Kasumi-1 (cell line): Measurements from ENCODE around the gene CHST4.
"Not testable (repeated sequence)": the region's sequence is repeated elsewhere in the genome, so short reads cannot be mapped to it uniquely, and the experiment has no call there.

Experiments
- DNase-seq, 2 experiments: peaks; one replicate each; lab custom pipeline; 2025; lab: John Stamatoyannopoulos, UW

The CHST4 gene

DNA sequence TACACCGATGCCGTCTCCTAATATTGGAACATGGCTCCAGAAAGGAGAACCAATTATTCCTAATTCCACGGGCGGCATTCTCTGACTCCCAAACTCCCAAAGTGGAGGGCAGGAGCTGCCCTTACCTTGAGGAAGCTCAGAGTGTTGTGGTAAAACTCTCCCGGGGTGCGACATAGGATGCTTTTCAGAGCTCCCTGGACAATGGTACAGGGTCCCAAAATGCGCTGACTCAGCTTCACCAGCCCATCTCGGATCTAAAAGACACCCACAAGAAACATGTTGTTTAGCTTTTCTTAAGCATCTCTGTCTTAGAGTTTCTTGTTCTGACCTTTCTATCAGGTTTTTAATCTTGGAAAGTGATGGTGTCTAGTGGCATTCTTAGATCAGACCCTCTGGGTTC is 43.9 kb downstream of the CHST4 start:
- DNase-seq = no peak

DNA sequence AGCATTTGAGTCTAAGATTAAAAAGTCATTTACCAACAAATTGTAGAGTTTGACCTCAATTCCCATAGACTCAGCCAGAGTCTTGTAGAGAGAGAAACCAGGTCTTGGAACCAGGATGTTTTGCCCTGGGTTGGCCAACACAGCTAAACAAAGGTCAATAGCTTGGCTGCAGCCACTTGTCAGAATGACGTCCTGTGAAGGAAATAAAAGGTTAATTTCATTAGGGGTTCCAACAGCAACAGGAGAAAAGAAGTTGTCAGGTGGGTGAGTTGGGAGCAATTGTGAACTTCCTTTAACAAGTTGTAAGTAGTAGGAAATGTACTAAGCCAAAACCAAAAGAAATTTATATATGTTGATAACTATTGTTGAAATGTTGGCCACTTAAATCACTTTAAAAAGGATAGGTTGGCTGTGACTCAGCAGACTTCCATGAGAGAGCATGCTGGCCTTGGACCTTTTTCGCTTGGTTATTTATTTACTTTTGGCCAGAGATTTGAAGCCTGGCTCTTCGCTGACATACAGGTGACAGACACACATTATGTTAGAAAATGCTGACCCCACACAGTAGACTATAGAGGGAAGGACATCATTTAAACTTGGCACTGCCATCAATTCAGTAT is 46.4 kb downstream of the CHST4 start:
- DNase-seq = no peak

DNA sequence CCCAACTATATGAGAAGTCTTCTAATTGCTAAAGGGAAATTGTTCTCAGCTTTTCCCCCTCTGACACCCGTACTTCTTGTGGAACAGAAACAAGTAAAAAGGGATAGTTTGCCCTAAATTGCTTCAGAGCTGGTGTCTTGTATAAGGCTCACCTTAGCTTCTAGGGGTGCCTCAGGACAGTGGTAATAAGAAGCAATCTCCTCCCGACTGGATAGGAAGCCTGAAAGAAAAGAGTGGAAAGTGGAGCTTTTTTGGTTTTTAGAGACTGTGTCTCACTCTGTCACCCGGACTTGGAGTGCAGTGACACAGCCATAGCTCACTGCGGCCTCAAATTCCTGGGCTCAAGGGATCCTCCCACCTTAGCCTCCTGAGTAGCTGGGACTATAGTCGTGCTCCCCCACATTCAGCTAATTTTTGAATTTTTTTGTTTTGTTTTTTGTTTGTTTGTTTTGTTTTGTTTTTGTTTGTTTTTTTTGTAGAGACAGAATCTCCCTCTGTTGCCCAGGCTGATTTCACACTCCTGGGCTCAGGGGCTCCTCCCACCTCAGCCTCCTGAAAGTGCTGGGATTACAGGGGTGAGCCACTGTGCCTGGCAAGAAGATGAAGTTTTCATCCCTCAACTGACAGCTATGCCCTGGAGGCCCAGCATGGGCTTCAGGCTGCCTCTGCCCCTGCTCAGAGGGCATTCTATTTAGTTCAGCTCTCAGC is 47.3 kb downstream of the CHST4 start:
- no peak for DNase-seq

DNA sequence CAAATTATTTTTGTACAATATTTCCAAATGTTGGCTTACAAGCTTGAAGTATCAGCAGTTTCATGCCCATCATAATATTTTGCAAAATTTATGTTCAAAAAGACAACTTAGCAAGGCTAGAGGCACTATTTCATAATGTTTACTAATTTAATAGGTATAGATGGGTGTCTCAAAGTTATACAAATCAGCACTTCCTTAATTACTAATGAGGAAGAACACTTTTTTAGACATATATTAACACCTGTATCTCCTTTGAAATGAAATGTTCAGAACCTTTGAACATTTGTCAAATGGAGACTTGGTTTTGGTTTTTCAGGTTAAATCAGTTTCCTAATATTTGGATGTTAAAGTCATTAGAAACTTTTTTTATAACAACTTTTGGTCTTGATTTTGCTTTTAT is 48.5 kb downstream of the CHST4 start:
- no peak for DNase-seq

DNA sequence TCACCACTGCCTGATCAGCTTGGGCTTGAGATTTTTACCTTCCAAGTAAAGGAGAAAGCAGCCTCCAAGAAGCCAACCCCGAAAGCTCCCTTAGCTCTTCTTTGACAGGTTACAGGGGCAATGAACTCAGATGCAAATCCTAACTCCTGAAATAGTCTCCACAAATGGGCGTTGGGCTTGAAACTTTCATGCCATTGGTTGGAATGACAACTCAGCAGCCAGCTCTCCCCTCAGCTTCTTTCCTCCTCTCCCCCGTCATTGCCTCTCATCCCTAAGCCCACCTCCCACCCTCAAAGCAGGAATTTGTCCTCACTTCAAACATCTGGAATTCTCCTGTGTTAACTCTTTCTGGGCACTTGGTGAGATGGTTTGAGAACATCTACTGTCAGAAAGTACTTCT is 50.7 kb downstream of the CHST4 start, which contains the start of gene TAT:
Gene TAT (minus strand): TSS at position 122 of the 400 bp plus-strand sequence. CDS start 677 bp downstream, outside the sequence.
- no peak for DNase-seq

DNA sequence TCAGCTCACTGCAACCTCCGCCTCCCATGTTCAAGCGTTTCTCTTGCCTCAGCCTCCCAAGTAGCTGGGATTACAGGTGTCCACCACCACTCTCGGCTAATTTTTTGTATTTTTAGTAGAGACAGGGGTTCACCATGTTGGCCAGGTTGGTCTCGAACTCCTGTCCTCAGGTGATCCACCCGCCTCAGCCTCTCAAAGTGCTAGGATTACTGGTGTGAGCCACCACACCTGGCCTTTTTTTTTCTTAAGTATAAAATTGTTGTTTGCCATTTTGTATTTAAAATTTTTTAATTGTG is 56.3 kb downstream of the CHST4 start:
- not testable (repeated sequence) for DNase-seq

DNA sequence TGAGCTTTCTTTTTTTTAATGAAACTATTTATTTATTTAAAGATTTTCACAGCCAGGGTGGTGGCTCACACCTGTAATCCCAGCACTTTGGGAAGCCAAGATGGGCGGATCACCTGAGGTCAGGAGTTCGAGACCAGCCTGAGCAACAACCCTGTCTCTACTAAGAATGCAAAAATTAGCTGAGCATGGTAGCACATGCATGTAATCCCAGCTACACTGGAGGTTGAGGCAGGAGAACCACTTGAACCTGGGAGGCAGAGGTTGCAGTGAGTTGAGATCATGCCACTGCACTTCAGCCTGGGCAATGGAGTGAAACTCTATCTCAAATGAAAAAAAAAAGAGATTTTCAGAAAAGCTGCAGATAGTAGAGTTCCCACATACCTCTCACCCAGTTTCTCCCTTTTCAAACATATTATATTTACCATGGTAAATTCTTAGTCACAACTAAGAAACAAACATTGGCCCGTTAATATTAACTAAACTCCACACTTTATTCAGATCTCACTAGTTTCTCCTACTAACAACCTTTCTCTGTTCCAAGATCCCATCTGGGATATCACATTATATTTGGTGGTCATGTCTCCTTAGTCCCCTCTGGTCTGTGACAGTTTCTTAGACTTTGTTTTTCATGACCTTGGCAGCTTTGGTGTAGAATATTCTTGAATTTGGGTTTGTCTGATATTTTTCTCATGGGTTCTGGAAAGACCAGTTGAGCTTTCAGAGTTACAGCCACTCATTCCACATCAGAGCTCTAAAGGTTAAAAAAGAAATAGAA is 58.5 kb downstream of the CHST4 start:
- no peak for DNase-seq

DNA sequence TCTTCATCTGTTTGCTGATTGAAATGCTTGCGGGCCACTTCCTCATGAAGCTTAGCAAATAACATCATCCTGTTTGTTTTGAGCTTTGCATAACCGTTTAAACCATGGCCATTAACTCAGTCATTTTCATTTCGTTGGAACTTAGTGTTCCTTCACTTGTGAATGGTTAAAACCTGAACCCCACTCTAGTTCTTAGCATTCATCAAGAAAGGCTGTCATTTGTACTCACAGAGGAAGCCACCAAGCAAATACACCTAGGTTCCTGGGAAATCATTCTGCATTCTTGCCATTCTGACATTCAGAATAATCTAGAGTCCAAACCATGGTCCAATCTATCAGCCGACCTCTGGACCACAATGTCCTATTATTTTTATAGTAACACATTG is 59.1 kb downstream of the CHST4 start:
- no peak for DNase-seq
